ENCODE measurements around the gene BTRC.

DNA sequence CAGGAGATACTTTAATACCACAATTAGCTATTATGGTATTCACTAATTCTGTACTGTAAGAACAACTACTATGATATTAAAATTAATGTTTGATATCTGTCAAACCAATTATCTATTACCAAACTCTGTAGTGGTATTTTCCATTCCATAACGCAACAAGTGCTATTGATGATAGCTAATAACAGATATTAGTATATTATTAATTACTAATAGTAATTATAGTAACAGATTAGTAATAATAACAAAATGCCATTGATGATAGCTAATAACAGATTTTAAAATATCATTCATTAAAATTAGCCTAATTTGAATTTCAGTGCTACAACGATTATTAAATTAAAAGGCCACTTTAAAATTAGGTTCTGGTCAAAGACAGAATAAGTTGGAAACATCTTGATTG, 93.5 kb downstream of the BTRC start:
- TF ChIP-seq, protein P1, sequence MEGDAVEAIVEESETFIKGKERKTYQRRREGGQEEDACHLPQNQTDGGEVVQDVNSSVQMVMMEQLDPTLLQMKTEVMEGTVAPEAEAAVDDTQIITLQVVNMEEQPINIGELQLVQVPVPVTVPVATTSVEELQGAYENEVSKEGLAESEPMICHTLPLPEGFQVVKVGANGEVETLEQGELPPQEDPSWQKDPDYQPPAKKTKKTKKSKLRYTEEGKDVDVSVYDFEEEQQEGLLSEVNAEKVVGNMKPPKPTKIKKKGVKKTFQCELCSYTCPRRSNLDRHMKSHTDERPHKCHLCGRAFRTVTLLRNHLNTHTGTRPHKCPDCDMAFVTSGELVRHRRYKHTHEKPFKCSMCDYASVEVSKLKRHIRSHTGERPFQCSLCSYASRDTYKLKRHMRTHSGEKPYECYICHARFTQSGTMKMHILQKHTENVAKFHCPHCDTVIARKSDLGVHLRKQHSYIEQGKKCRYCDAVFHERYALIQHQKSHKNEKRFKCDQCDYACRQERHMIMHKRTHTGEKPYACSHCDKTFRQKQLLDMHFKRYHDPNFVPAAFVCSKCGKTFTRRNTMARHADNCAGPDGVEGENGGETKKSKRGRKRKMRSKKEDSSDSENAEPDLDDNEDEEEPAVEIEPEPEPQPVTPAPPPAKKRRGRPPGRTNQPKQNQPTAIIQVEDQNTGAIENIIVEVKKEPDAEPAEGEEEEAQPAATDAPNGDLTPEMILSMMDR (IDR thresholded peaks at IDR 0.05), result no peak
- TF ChIP-seq POLR2A (IDR thresholded peaks at IDR 0.05), result no peak
